HG03469 (cell line): ENCODE results near the gene JPH3.

Experiments used
- ATAC-seq: cut with Tn5 transposase; IDR thresholded peaks from one replicate; pipeline ENCODE4 v1.9.1; 2021; ENCODE audit warnings: mild to moderate bottlenecking, moderate library complexity, moderate number of reproducible peaks; ENCODE audit not compliant: unreplicated experiment

Gene JPH3

DNA sequence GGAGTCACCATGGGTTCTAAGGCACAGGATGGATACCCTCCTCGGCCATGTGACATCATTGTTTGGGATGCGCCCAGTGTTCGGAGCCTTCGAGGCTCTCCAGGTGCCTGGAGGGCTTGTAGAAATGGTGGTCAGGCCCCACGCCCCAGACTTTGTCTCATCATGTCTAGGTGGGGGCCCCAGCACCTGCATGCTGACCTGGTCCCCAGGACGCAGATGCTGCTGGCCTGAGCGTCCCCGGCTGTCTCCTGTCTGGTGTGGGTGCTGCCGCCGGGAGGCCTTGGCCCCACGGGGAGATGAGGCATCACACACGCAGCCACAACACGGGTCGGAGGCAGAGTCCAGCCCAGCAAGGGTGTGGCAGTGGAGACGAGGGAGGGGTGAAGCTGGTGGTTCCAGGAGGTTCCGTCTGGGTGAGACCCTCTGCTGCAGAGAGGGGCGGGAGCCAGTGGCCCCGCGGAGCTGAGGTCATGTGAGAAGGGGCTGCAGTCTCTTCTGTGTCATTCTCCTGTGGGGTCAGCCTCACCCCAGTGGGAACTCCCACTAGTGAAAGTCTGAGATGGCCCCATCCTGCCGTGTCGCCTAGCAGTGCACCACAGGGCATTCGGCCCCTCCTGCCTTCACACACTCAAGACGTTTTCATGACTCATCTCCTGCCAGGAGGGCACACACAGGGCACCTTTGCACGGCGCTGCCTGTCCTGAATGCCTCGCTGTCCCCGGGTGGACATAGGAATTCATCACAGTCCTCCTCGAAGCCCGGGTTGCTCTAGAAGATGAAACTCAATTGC is 46.6 kb downstream of the JPH3 start:
- ATAC-seq = no peak

DNA sequence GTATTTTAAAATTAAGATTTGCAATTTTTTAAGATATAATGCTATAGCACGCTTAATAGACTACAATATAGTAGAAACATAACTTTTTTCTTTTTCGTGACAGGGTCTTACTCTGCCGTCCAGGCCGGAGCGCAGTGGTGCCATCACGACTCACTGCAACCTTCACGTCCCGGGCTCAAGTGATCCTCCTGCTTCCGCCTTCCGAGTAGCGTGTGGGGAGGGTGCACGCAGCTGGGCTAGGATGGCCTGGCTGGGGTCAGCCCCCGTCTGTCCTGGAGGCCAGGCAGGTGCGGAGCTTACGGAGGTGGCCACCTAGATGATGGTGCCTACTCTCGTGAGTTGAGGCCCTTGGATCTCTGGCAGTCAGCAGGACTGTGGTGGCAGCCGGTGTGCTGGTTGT is 50.1 kb downstream of the JPH3 start:
- ATAC-seq = no peak

DNA sequence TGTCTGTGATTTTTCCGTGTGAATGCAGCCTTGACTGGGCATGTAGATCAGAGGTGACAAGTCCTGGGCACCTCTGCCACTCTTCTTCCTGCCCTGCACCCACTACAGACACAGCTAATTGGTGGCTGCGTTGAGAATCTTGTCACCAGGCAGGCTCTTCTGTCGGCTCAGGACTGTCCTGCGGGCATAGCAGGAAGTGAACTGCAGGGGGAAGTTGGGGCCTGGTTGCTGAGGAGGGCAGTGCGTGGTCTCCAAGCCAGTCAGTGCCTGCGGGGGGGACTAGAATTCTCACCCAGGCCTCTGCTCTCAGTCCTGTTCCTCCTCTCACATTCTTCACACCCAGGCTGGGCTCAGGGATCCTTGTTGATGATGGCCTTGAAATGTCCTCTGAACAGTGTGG is 50.5 kb downstream of the JPH3 start:
- ATAC-seq = no peak

DNA sequence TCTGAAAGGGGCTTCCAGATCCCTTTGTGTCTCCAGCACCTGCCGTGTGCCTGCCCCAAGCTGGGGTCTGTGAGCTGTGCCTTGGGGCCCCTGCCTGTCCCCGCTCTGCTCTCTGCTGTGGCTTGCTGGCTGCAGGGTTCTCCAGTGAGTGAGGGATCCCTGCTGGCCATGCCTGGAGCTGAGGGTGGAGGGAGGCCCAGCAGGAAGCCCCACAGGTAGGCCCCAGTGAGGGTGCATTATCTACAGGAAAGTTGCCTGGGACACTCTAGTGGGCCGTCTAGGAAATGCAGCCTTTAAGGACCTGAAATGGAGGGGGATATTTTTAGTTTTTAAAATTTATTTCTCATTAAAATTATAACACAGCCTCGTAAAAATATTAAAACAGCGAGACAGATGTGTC is 50.9 kb downstream of the JPH3 start:
- no peak for ATAC-seq

DNA sequence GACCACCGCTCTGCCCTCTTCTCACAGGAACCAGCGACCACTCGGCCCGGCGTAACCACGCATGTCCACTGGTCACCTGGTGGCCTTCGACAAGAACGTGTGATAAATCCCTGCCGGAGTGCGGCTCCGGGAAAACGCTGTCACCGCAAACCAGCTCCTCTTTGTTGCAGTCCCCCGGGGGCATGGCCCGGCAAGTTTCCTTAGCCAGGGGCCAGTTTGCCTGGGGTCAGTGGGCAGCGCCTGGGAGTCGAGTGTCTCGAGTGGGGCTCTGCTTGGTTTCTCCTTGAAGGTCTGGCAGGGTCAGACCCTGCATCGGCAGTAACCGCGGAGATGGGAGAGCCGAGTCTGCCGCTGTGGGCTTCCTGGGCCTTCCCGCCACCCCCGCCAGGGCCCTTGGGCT is 52.5 kb downstream of the JPH3 start:
- ATAC-seq = no peak

DNA sequence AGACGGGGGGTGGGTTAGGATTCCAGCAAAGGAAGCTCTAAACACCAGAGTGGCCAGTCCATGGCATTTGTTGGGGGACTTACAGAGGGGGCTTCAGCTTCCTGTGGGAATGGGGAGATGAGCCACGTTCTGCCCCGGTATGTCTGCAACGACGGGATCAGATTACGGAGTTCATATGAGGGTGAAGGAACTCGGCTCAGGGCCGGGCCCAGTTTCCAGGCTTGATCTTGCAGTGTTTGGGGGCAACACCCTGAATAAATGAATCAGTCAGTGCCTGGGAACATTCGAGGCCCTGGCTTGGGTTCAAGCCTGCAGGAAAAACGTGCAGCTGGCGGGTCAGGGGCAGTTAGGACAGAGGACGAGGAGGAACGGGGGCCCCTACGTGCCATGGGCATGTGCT is 54.0 kb downstream of the JPH3 start:
- no peak for ATAC-seq

DNA sequence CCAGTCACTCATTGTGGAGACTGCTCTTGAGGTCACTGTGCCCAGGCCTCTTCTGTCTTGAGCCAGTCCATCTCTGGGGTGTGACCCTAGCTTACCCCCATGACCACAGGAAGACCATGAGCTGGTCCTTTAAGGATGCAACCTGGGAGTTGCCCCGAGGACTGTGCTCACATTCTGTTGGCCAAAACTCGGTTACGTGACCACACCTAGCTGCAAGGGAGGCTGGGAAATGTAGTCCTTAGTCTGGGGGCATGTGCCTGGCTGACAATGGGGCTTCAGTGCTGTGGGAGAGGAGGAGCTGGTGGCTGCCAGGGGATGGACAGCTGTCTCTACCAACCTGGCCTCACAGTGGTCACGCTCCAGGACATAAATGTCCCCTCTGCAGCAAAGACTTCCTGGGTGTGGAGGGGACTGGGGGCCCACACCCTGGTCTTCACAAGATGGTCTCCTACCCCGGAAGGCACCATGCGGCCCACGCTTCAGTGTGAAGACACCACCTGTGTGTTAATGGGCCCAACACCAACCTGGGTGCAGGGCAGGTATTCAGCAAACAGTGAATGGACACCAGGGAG is 55.4 kb downstream of the JPH3 start:
- ATAC-seq = no peak

DNA sequence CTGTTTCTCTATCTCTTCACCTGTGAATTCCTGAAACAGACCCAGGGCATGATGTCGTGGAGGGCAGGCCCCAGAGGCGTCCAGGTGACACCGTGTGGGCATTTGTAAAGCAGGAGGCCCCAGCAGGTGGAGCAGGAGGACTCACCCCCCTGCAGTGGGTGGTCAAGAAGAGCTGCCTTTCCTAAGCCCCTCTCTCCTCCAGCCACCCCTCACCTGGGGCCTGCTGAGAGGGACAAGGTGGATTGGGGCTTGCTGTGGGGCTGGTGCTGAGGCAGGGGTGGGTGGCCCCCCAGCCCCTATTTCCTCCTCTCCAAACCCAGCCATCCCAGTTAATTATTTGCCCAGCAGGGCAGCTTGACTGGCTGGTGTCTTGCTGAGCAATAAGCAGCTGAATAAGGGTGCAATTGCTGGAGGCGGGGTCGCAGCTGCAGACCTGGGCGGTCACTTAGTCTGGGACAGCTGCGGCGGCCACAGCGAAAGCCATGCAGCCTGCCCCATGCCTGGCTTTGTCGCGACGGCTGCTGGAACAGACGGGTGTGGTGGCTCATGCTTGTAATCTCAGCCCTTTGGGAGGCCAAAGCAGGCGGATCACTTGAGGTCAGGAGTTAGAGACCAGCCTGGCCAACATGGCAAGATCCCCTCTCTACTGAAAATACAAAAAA is 56.4 kb downstream of the JPH3 start:
- no peak for ATAC-seq

DNA sequence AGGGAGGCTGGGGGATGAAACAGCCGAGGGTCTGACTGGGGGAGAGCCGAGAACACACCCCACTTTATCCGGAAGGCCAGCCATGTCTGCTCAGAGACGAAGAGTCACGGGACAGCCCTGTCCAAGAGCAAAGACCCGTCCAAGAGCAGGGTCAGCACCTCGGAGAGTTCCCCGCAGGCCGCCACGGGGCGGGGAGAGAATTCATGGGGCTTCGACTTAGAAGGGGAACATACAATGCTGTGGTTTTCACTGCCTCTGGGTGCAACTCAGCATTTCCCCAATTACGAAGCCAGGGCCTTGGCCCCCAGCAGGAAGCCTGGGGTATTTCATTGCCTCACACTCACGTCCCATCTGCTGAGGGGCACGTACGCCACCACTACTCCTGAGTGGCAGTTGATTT is 59.3 kb downstream of the JPH3 start:
- no peak for ATAC-seq

DNA sequence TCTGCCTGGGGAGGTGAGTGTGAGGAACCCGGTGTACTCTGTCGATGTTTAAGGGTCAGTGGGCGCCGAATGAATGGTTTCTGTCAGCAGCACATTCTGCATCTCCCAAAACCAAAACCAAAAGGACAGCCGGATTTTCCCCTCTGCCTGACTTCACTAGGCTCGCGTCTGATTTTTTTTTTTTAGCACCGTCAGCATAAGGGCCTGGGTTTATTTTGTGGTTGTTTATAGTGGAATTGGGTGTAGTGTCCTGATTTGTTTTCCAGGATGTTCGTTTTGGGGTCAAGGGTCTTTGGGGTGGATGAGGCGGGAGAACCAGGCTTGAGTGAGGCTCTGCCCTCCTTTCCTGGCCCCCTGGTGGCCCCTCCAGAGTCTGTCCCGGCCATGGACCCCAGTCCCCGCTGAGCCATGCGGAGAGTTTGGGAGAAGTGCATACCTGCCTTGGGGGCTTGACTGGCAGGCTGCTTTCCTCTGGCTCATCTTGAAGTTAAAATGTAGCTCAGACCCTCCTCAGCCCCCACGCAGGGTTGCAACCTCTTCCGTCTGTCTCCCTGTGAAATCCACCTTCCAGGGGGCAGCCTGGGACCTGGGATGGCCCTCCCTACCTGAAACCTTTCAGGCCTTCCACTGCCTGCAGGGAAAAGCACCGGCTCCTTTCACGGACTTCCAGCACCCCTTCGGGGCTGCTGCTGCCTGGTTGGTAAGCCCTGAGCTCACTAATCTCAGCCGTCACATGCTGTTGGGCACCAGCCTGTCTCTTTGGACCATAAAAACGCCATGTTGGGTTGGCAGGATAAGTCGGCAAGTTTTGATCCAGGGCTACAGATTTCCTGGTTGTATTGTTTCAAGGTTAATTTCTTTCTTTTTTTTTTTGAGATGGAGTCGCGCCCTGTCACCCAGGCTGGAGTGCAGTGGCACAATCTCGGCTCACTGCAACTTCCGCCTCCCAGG is 60.2 kb downstream of the JPH3 start:
- ATAC-seq = no peak

DNA sequence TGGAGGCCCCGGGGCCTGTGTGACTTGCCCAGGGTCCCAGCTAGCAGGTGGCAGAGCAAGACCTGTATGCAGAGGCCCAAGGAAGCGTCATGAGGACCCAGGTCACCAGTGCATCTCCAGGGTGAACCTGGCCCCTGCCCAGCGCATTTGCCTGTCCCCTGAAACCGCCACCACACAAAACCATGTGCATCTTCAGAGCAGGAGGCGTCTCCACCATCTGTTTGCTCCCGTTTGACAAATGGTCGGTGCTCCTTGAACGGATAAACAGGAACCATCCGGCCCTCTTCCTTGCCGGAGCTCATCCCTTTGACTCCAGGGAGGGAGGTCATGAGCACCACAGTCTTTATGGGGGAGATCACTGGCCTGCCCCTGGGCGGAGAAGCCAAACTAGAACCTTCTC is 62.5 kb downstream of the JPH3 start:
- ATAC-seq = no peak

DNA sequence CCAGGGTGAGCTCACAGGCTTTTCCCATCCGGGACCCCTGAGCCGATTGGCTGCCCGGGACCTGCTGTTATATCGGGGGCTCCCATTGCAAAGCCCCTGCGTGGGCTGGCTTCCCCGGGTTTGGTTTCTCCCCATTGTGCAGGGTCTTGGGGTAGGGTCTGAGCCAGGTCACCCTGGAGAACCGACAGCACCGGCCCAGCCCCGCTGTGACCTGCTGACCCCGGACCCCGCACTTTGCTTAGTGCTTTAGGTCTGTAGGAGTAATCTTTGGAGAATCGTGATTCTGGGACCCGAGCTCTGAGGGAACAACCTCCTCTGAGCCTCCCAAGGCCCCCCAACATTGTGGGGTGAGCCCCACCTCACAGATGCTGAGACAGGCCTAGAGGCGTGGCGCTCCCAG is 62.9 kb downstream of the JPH3 start:
- no peak for ATAC-seq

DNA sequence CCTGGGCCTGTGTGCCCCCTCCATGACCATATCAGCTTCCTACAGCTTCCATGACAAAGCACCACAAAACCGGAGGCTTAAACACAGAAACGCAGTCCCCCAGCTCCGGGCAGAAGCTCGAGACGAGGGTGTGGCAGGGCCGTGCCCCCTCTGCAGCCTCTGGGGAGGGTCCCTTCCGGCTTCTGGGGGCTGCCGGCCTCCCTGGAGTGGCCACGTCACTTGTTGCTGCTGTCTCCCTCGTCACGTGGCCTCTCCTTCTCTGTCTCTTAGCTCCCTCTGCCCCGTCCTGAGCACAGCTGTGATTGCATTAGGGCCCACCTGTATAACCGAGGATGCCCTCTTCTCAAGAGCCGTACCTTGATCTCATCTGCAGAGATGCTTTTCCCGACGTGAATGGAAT is 64.6 kb downstream of the JPH3 start:
- ATAC-seq = no peak

DNA sequence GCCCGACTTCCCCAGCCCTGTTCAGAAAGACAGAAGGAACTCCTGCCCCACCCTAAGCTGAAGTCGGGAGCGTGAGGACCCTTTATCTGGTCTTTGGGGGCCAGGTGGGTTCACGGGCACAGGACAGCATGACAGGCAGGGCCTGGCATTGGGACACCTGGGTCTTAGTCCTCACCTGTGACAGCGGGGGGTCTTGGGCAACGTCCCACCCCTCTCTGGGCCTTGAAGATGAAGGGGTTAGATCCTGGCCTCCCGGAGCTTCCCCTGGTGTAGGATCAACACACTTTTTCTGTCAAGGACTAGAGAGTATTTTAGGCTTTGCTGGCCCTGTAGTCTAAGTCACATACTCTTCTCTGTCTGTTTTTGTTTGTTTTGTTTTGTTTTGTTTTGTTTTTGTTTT is 65.1 kb downstream of the JPH3 start:
- ATAC-seq = no peak

DNA sequence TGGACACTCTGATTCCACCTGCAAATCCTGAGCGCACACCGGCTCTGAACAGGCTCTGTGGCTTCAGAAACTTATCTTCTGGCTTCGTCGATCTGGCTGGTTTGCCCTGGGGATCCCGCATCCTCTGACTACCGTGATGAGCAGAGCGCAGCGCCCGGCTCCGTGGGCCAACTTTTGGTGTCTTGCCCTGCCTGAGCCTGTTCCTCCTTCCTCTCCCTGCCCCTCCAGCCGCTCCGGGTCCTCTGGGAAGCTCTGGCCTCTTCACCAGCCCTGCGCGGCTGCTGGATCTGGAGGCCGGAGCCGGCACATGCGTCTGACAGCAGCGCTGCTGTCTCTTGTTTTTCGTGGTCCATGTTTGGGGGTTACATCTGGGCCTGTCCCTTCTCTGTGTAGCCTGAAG is 65.6 kb downstream of the JPH3 start:
- ATAC-seq = no peak

DNA sequence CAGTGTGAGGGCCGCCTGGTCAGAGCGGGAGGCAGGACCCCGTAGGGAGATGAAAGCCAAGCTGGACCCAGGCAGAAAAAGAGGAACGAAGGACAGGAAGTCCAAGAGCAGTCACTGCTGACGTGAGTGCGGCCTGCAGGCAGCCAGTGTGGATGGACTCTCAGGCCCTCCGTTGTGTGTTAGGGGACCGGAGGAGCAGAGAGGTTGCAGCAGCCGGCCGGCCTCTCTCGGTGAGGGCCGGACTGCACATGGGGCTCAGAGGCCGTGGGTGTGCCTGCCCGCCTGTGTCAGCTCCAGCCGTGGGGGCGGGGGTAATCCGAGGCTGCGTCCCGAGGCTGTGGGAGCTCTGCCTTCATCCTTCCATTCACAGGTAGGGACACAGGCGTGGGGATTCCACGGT is 67.4 kb downstream of the JPH3 start:
- ATAC-seq = no peak

DNA sequence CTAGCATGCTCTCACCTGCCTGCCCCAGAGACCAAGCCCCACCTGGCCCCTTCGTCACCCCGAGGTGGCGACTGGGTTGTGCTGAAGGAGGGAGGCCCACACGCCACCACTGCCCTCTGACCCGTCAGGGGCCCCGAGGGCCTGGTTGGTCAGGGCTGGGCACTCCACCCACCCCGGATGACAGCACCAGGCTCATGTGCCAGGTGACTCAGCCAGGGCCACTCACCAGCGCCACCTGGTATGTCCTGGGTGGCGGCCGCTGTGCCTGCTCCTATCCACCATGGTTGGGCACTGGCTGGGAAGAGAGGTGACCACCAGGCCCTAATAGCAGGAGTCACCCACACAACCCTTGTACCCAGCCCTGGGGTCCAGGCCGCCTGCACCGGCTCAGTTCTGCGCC is 68.9 kb downstream of the JPH3 start:
- ATAC-seq = no peak

DNA sequence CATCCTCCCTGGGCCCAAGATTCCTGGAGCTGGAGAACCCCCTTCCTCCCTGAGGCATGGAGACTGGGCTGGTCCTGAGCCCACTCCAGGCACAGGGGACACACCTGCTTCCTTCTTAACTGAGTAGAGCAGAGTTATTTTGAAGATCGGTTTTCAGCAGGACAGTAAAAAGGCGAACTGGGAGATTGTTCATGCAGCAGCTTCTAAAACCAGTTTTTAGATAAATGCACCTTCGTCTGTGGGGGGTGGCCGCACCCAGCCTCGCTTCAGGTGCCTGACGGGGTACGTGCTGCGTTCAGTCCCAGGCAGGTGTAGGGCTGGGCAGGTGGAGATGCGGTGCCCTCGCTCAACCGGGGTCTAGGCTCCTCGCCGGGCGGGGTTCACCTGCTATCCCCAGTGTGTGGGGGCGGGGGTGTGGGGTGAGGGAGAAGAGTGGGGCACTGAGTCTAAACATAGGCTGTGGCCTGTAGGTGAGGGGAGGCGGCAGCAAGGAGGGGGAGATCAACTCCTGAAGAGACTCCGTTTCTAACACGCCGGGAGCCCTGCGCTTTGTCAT is 69.5 kb downstream of the JPH3 start:
- no peak for ATAC-seq

DNA sequence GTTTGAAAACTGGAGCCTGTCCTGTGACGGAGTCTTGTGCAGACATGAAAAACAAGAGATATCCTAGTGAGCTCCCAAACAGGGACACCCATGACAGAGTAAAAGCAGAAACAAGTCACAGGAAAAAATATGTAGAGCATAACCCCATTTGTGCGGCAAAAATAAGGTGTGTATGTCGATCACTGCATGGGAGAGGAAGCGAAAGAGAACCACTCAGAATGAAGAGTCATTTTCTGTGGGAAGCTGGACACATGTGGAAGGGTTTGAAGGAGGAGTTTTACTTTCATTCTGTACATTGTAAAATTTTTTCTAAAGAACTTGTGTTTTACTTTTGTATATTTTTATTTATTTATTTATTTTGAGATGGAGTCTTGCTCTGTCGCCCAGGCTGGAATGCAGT is 72.1 kb downstream of the JPH3 start:
- no peak for ATAC-seq

DNA sequence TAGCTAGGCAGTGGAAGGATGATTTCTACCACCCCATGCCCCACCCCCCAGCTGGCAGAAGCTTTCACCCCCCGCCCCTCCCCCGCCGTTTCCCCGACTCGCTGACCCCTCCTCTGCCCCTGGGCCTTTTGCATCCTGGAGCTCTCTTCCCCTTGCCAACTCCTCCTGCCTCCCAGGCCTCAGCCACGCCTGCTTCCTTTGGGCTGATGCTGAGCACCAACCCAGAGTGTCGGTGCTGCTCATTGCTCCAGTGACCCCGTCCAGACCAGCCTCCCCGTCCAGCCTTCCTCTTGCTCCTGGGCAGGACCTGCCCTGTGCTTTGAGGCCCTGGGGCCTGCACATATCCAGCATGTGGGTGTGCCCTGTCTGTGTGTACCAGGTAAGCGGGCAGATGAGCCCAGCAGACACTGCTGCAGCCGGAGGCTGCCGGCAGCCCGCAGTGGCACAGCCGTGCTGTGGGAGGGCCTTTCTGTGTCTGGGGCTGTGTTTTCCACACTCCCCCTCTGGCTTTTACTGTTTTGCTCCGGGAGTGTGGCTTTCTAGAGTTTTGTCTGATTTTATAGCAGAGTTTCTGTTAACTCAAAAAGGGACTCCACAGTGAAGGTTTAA is 72.9 kb downstream of the JPH3 start:
- no peak for ATAC-seq

DNA sequence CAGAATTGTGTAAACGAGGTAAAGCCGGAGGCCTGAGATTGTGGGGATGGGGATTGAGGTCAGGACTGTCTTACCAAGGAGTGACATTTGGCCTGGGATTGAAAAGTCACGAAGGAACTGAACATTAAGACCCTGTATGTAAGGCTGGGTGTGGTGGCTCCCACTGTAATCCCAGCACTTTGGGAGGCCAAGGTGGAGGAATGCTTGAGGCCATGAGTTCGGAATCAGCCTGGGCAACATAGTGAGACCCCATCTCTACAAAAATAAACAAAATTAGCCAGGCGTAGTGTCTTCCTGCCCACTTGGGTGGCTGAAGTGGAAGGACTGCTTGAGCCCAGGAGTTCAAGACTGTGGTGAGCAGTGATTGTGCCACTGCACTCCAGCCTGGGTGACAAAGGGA is 75.5 kb downstream of the JPH3 start:
- no peak for ATAC-seq
